OCI-LY7 (cell line): Measurements from ENCODE around the gene COL13A1. TPM values are rescaled to one million over a fixed set of nuclear protein-coding genes. Genes with fewer than 3 reads are reported as not detected.

Experiments
- BruUV-seq: library from RNA; stranded (reverse); fragments of 400-500 nt; replicated peaks from 2 replicates; lab custom pipeline; 2021; lab: Mats Ljungman, UMichigan
- CTCF ChIA-PET: fragments of 300-600 bp; sonication (Branson Sonifier 250); formaldehyde crosslinking; loops from one replicate; lab custom pipeline; 2022; ENCODE audit warnings: antibody characterized with exemption; ENCODE audit not compliant: unreplicated experiment; lab: Charles Lee
- POLR2A ChIA-PET: fragments of 300-600 bp; sonication (Branson Sonifier 250); formaldehyde crosslinking; loops from one replicate; lab custom pipeline; 2022; ENCODE audit warnings: antibody characterized with exemption; lab: Charles Lee
- DNase-seq: peaks from one replicate; pipeline ENCODE4 v3.0.0-alpha.2; 2015; ENCODE audit warnings: low spot score
- H2AFZ ChIP-seq: fragments of 200-600 bp; sonication (generic), shearing (Covaris generic); 2 replicates; pipeline ENCODE4 v1.6.1; 2014; ENCODE audit warnings: mild to moderate bottlenecking, antibody characterized with exemption, low read length, moderate library complexity
- H3K27ac ChIP-seq: fragments of 200-600 bp; sonication (generic); 2 replicates; pipeline ENCODE4 v1.5.1; 2014; ENCODE audit warnings: mixed run types, low read depth, mild to moderate bottlenecking, moderate library complexity, low read length, inconsistent platforms; ENCODE audit not compliant: poor library complexity, severe bottlenecking
- H3K36me3 ChIP-seq: fragments of 200-600 bp; sonication (generic); 2 replicates; pipeline ENCODE4 v1.6.1; 2014; ENCODE audit warnings: mild to moderate bottlenecking, antibody characterized with exemption, low read length, moderate library complexity, mixed read lengths; ENCODE audit not compliant: insufficient read depth
- H3K4me1 ChIP-seq: fragments of 200-600 bp; sonication (generic); 2 replicates; pipeline ENCODE4 v1.5.1; 2014; ENCODE audit warnings: mild to moderate bottlenecking, low read length; ENCODE audit not compliant: insufficient read depth, poor library complexity, severe bottlenecking
- H3K4me2 ChIP-seq: fragments of 200-600 bp; sonication (generic); 2 replicates; pipeline ENCODE4 v1.6.1; 2014; ENCODE audit warnings: mild to moderate bottlenecking, low read length
- H3K4me3 ChIP-seq: fragments of 200-600 bp; sonication (generic); 2 replicates; pipeline ENCODE4 v1.5.1; 2014; ENCODE audit warnings: mild to moderate bottlenecking, low read depth, low read length; ENCODE audit not compliant: poor library complexity, severe bottlenecking
- H3K79me2 ChIP-seq: fragments of 200-600 bp; sonication (generic); 2 replicates; pipeline ENCODE4 v1.6.1; 2016; ENCODE audit warnings: low read depth, mild to moderate bottlenecking, low read length, moderate library complexity, mixed read lengths; ENCODE audit not compliant: insufficient read depth
- H3K9me2 ChIP-seq: fragments of 200-600 bp; sonication (generic); 2 replicates; pipeline ENCODE4 v1.6.1; 2016; ENCODE audit warnings: mild to moderate bottlenecking, low read length, mixed read lengths; ENCODE audit not compliant: insufficient read depth
- H3K9me3 ChIP-seq: fragments of 200-600 bp; sonication (generic); 2 replicates; pipeline ENCODE4 v1.6.1; 2014; ENCODE audit warnings: mild to moderate bottlenecking, mixed run types, low read length, mixed read lengths
- H4K20me1 ChIP-seq: fragments of 200-600 bp; sonication (generic); 2 replicates; pipeline ENCODE4 v1.6.1; 2014; ENCODE audit warnings: mild to moderate bottlenecking, antibody characterized with exemption, low read length, moderate library complexity, mixed read lengths; ENCODE audit not compliant: insufficient read depth
- CTCF ChIP-seq: fragments of 200-600 bp; sonication (generic); conservative IDR thresholded peaks from 2 replicates; pipeline ENCODE4 v1.5.1; 2014; ENCODE audit warnings: mild to moderate bottlenecking, antibody characterized with exemption, low read length, moderate library complexity, mixed read lengths
- EZH2phosphoT487 ChIP-seq: fragments of 200-600 bp; sonication (generic); IDR thresholded peaks from 2 replicates; pipeline ENCODE4 v1.6.1; 2018; ENCODE audit warnings: low read depth, borderline replicate concordance, mild to moderate bottlenecking, mixed run types, antibody characterized with exemption, low read length, moderate library complexity, mixed read lengths
- intact Hi-C: fragments of 100-400 bp; cut with micrococcal nuclease; formaldehyde crosslinking; loops from one replicate; pipeline ENCODE4 v1.10.0; 2022; ENCODE audit not compliant: unreplicated experiment
- total RNA-seq, 2 experiments: library from RNA; depleted of rRNA in 1 of 2; stranded (reverse); fragments of >200 nt in 1 of 2; shearing (Covaris generic) in 1 of 2; gene quantifications; 2 replicates each; pipeline ENCODE4 v1.2.3, GENCODE V29; 2014 to 2022

COL13A1 gene
- total RNA-seq, 2 experiments from 2014 or later: 0.06 TPM; not detected in 1

GRCh38 chr10:69802424-69803161 is 887 bp downstream of the COL13A1 start:
- H4K20me1 ChIP-seq: no peaks in the 10 kb centered on the region
- H3K79me2 ChIP-seq: no peaks in the 10 kb centered on the region
- POLR2A ChIA-PET: no interaction called here
- no peak overlapping the region for H2AFZ ChIP-seq
- H3K9me2 ChIP-seq: no peaks in the 10 kb centered on the region
- H3K4me3 ChIP-seq: no peak overlapping the region
- H3K27ac ChIP-seq: no peak overlapping the region
- intact Hi-C loops: loop anchor here (5.0 kb wide), 1 partner anchor 285 kb away; no protein-coding TSS in a partner anchor
- no peaks in the 10 kb centered on the region for H3K36me3 ChIP-seq
- CTCF ChIA-PET: no interaction called here
- BruUV-seq: no TSS peak
- no peak overlapping the region for H3K4me2 ChIP-seq
- H3K4me1 ChIP-seq: no peaks in the 10 kb centered on the region
- no peak for DNase-seq
- no peaks in the 10 kb centered on the region for H3K9me3 ChIP-seq
- no peak for TF ChIP-seq CTCF
- TF ChIP-seq EZH2phosphoT487: no peak

- no TSS peak for BruUV-seq
- Histone ChIP-seq H3K79me2 (no peaks in the 10 kb centered on the region), H3K4me2 (no peak overlapping the region), H3K4me3 (no peak overlapping the region), H3K36me3 (no peaks in the 10 kb centered on the region), H4K20me1 (no peaks in the 10 kb centered on the region), H3K9me2 (no peaks in the 10 kb centered on the region), H3K9me3 (no peaks in the 10 kb centered on the region), H3K4me1 (no peaks in the 10 kb centered on the region), H3K27ac (no peak overlapping the region), H2AFZ (no peak overlapping the region)
- intact Hi-C loops: loop anchor here (5.0 kb wide), 1 partner anchor 287 kb away; no protein-coding TSS in a partner anchor
- POLR2A ChIA-PET: interaction anchor here (0.9 kb wide), 1 partner anchor 33 kb away, joined by 3 read pairs; no protein-coding TSS in a partner anchor
- CTCF ChIA-PET: no interaction called here
- no peak for DNase-seq
- TF ChIP-seq CTCF (no peak), EZH2phosphoT487 (no peak)
Measured at GRCh38 chr10:69803809-69804208, 2.1 kb downstream of the COL13A1 start.

- Histone ChIP-seq H3K4me1 (no peaks in the 10 kb centered on the region), H3K79me2 (no peaks in the 10 kb centered on the region), H3K4me2 (no peak overlapping the region), H4K20me1 (no peaks in the 10 kb centered on the region), H2AFZ (no peak overlapping the region), H3K27ac (no peak overlapping the region), H3K9me3 (no peaks in the 10 kb centered on the region), H3K36me3 (no peaks in the 10 kb centered on the region), H3K4me3 (no peak overlapping the region), H3K9me2 (no peaks in the 10 kb centered on the region)
- no peak for DNase-seq
- CTCF ChIA-PET: no interaction called here
- intact Hi-C loops: loop anchor here (5.0 kb wide), 1 partner anchor 287 kb away; no protein-coding TSS in a partner anchor
- TF ChIP-seq EZH2phosphoT487 (no peak), CTCF (no peak)
- POLR2A ChIA-PET: interaction anchor here (0.6 to 0.9 kb wide), 4 partner anchors 17 to 1012 kb away, joined by 3 to 4 read pairs (median 4); no protein-coding TSS in a partner anchor
- no TSS peak for BruUV-seq
Measured at GRCh38 chr10:69804775-69805174, 3.1 kb downstream of the COL13A1 start.
